ENCODE data around the gene TMEM120B. TPM values are rescaled to one million over a fixed set of nuclear protein-coding genes. Genes with fewer than 3 reads are reported as not detected.

The TMEM120B gene
- total and polyA plus RNA-seq, 2 of the 4 experiments (the other 2 are of a cell fraction) = 10.6 to 18.4 TPM

DNA sequence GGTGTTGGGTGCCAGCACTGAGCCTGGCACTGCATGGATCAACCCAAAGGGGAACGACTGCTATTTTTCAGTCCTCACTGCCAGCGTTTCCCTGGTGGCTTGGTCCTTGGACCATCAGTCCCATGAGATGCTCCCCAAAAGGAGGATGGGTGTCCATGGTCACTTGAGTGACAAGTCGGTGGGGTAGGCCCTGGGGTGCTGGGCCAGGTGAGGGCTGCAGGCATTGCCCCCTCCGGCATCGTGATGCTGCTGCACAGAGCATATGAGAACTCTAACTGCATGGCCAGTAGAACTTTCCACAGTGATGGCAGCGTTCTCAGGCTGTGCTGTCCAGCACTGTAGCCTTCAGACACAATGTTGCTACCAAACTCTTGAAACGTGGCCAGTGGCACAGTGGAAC is 107.5 kb downstream of the TMEM120B start:
- ChIA-PET POLR2A (ENCODE audit: unreplicated experiment) (no interaction called here), CTCF (interaction anchor here (0.9 kb wide), 1 partner anchor 8 kb away, joined by 3 read pairs; no protein-coding TSS in a partner anchor)
- no peak overlapping the region for H2BK15ac ChIP-seq (ENCODE audit: low read depth, low read length)
- no peak overlapping the region for H3K4me2 ChIP-seq (ENCODE audit: low read depth, low read length)
- no peak overlapping the region for H3K18ac ChIP-seq (ENCODE audit: low read depth, low read length)
- H3K14ac ChIP-seq (replicated peaks; ENCODE audit: low read depth, low read length) = no peak overlapping the region
- H4K20me1 ChIP-seq (ENCODE audit: insufficient read depth, low read length) = peaks cover 4% of the 10 kb centered on the region
- in situ Hi-C loops (cut with MboI; ENCODE audit: low sequenced_read_pairs) (no loop called here), dilution Hi-C loops (cut with HindIII; ENCODE audit: low sequenced_read_pairs, unreplicated experiment) (no loop called here), intact Hi-C loops (cut with micrococcal nuclease) (no loop called here)
- no peak overlapping the region for H2BK120ac ChIP-seq (ENCODE audit: low read depth, low read length)
- no peak overlapping the region; the same call in 1 of the 2 replicates for H2AK5ac ChIP-seq (ENCODE audit: low read depth, low read length)
- no peak overlapping the region for H4K8ac ChIP-seq (ENCODE audit: low read depth in 2 of 2, low read length in 2 of 2)
- no peak overlapping the region for H2BK20ac ChIP-seq (ENCODE audit: low read depth, low read length)
- H3K9me1 ChIP-seq (ENCODE audit: insufficient read depth, low read length) = no peaks in the 10 kb centered on the region
- no peaks in the 10 kb centered on the region for H3K9me3 ChIP-seq (ENCODE audit: control insufficient read depth, insufficient read depth, low read length)
- no peak for ATAC-seq (ENCODE audit: low read depth)
- TF ChIP-seq, protein P1, sequence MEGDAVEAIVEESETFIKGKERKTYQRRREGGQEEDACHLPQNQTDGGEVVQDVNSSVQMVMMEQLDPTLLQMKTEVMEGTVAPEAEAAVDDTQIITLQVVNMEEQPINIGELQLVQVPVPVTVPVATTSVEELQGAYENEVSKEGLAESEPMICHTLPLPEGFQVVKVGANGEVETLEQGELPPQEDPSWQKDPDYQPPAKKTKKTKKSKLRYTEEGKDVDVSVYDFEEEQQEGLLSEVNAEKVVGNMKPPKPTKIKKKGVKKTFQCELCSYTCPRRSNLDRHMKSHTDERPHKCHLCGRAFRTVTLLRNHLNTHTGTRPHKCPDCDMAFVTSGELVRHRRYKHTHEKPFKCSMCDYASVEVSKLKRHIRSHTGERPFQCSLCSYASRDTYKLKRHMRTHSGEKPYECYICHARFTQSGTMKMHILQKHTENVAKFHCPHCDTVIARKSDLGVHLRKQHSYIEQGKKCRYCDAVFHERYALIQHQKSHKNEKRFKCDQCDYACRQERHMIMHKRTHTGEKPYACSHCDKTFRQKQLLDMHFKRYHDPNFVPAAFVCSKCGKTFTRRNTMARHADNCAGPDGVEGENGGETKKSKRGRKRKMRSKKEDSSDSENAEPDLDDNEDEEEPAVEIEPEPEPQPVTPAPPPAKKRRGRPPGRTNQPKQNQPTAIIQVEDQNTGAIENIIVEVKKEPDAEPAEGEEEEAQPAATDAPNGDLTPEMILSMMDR (conservative IDR thresholded peaks at IDR 0.05; ENCODE audit: low read depth, low read length) = no peak
- TF ChIP-seq FOS (IDR thresholded peaks at IDR 0.05; ENCODE audit: low read depth, low read length) = no peak
- TF ChIP-seq, protein P2, sequence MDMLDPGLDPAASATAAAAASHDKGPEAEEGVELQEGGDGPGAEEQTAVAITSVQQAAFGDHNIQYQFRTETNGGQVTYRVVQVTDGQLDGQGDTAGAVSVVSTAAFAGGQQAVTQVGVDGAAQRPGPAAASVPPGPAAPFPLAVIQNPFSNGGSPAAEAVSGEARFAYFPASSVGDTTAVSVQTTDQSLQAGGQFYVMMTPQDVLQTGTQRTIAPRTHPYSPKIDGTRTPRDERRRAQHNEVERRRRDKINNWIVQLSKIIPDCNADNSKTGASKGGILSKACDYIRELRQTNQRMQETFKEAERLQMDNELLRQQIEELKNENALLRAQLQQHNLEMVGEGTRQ (IDR thresholded peaks at IDR 0.05; ENCODE audit: low read depth, low read length) = no peak
- peaks cover 24 to 63% of the 10 kb centered on the region in 2 experiments for H3K79me1 ChIP-seq (ENCODE audit: low read depth in 1 of 2, low read length in 2 of 2)
- H2AFZ ChIP-seq (replicated peaks; ENCODE audit: low read length, poor library complexity) = no peak overlapping the region
- no peak for DNase-seq
- no peak overlapping the region for H3K9ac ChIP-seq (ENCODE audit: low read depth, low read length)
- H2AK9ac ChIP-seq (replicated peaks; ENCODE audit: low read depth, low read length, poor library complexity) = no peak overlapping the region
- H3K4me3 ChIP-seq (ENCODE audit: insufficient read depth, low read depth, low read length) = no peak overlapping the region
- no TSS peak for BruUV-seq (replicated peaks)
- no peak overlapping the region for H4K5ac ChIP-seq (ENCODE audit: low read depth, low read length)
- H2BK5ac ChIP-seq (ENCODE audit: low read depth, low read length, poor library complexity, severe bottlenecking) = no peak overlapping the region
- WGBS, 2 experiments (ENCODE audit: extremely low coverage in 2 of 2, insufficient read length in 1 of 2) = 100% methylated on average over 4 of the region's 7 CpGs; no CpG with 5 or more reads in 1 of the 2 experiments
- H3K36me3 ChIP-seq (ENCODE audit: control insufficient read depth, insufficient read depth, low read length) = peaks cover 66% of the 10 kb centered on the region
- no peaks in the 10 kb centered on the region for H3K27me3 ChIP-seq (ENCODE audit: control insufficient read depth, insufficient read depth, low read length)
- no peak overlapping the region for H3K4ac ChIP-seq (ENCODE audit: low read depth, low read length)
- no peak overlapping the region for H3K27ac ChIP-seq (ENCODE audit: insufficient read depth, low read length)
- no peaks in the 10 kb centered on the region for H3K4me1 ChIP-seq (ENCODE audit: control insufficient read depth, insufficient read depth, low read length)
- H3K23ac ChIP-seq (ENCODE audit: low read depth, low read length) = no peak overlapping the region
- no peak overlapping the region for H3K56ac ChIP-seq (ENCODE audit: extremely low read depth, insufficient read depth, low read length)
- H4K91ac ChIP-seq (ENCODE audit: insufficient read depth, low read depth, low read length) = no peak overlapping the region

All from IMR-90 (cell line).